Keratinocyte (primary cell): Measurements from ENCODE around the gene SHD. TPM values are rescaled to one million over a fixed set of nuclear protein-coding genes. Genes with fewer than 3 reads are reported as not detected.
A peak's percentile ranks its signal among the peaks of the same experiment; 100 is the strongest.

Experiments used
- DNase-seq: peaks from one replicate; pipeline ENCODE4 v3.0.0-alpha.2; 2011; ENCODE audit warnings: low read depth, missing footprints, low spot score
- FAIRE-seq: peaks from 2 replicates; lab custom pipeline; 2011; peaks lifted over from hg19 to GRCh38; lab: Jason Lieb, UNC
- H2AFZ ChIP-seq: 2 replicates; pipeline ENCODE4 v1.6.0; 2012; ENCODE audit warnings: low read length, control low read depth, inconsistent platforms; ENCODE audit not compliant: control insufficient read depth
- H3K27ac ChIP-seq: 2 replicates; pipeline ENCODE4 v1.5.1; 2011; ENCODE audit warnings: low read length; ENCODE audit not compliant: control insufficient read depth, insufficient read depth
- H3K27me3 ChIP-seq: 3 replicates; pipeline ENCODE4 v1.6.0; 2011; ENCODE audit warnings: low read length; ENCODE audit not compliant: control insufficient read depth, insufficient read depth; ENCODE audit errors: extremely low read depth
- H3K36me3 ChIP-seq, 2 experiments: 2 replicates in 1 of 2; 3 replicates in 1 of 2; pipeline ENCODE4 v1.5.1; 2011; ENCODE audit warnings: low read length in 2 of 2, mild to moderate bottlenecking in 1 of 2; ENCODE audit not compliant: control insufficient read depth in 2 of 2, insufficient read depth in 2 of 2; ENCODE audit errors: extremely low read depth in 1 of 2
- H3K4me1 ChIP-seq: 3 replicates; pipeline ENCODE4 v1.5.1; 2011; ENCODE audit warnings: low read length; ENCODE audit not compliant: control insufficient read depth, insufficient read depth; ENCODE audit errors: extremely low read depth
- H3K4me2 ChIP-seq: 3 replicates; pipeline ENCODE4 v1.6.0; 2011; ENCODE audit warnings: low read depth, low read length; ENCODE audit not compliant: control insufficient read depth, insufficient read depth; ENCODE audit errors: extremely low read depth
- H3K4me3 ChIP-seq, 3 experiments: fragments of 200-600 bp in 1 of 3; sonication (generic) in 1 of 3; 2 replicates in 2 of 3; 3 replicates in 1 of 3; pipeline ENCODE4 v1.5.1; 2011 to 2016; ENCODE audit warnings: low read length in 3 of 3, mild to moderate bottlenecking in 3 of 3, control low read depth in 2 of 3, inconsistent platforms in 1 of 3, low read depth in 1 of 3, mixed read lengths in 1 of 3, mixed run types in 1 of 3, moderate library complexity in 1 of 3; ENCODE audit not compliant: control insufficient read depth in 2 of 3, insufficient read depth in 2 of 3; ENCODE audit errors: extremely low read depth in 1 of 3
- H3K79me2 ChIP-seq: 2 replicates; pipeline ENCODE4 v1.6.0; 2012; ENCODE audit warnings: low read length; ENCODE audit not compliant: control insufficient read depth, insufficient read depth
- H3K9ac ChIP-seq: 3 replicates; pipeline ENCODE4 v1.6.0; 2011; ENCODE audit warnings: low read length; ENCODE audit not compliant: control insufficient read depth, insufficient read depth; ENCODE audit errors: extremely low read depth
- H3K9me1 ChIP-seq: 3 replicates; pipeline ENCODE4 v1.6.0; 2011; ENCODE audit warnings: low read length; ENCODE audit not compliant: control insufficient read depth, insufficient read depth; ENCODE audit errors: extremely low read depth
- H3K9me3 ChIP-seq: 2 replicates; pipeline ENCODE4 v1.5.1; 2012; ENCODE audit warnings: low read depth, low read length; ENCODE audit not compliant: control insufficient read depth
- H4K20me1 ChIP-seq: 3 replicates; pipeline ENCODE4 v1.6.0; 2011; ENCODE audit warnings: low read length; ENCODE audit not compliant: control insufficient read depth, insufficient read depth; ENCODE audit errors: extremely low read depth
- CTCF ChIP-seq, 3 experiments: IDR thresholded peaks in 1 of 3; conservative IDR thresholded peaks in 1 of 3; optimal IDR thresholded peaks in 1 of 3; 2 replicates in 2 of 3; 3 replicates in 1 of 3; pipeline versions ENCODE3 to v1.5.1; 2011; ENCODE audit warnings: low read length in 3 of 3, mild to moderate bottlenecking in 3 of 3, moderate library complexity in 2 of 3, control low read depth in 1 of 3, inconsistent platforms in 1 of 3; ENCODE audit not compliant: insufficient read depth in 2 of 3; ENCODE audit errors: extremely low read depth in 1 of 3
- EZH2 ChIP-seq: IDR thresholded peaks from one replicate; pipeline ENCODE4 v1.6.1; 2012; ENCODE audit warnings: inconsistent platforms, mild to moderate bottlenecking, low read length, moderate library complexity
- dilution Hi-C: fragments of 300-500 bp; cut with MboI; formaldehyde crosslinking; loops from one replicate; pipeline ENCODE4 v1.7.0; 2020; ENCODE audit warnings: low sequenced_read_pairs; ENCODE audit not compliant: extremely low pct_ligation_motif_present
- polyA plus RNA-seq, 5 experiments: library from polyadenylated mRNA; depleted of rRNA in 3 of 5; stranded (reverse) in 3 of 5; stranded (forward) in 1 of 5; unstranded in 1 of 5; fragments of >200 nt; gene quantifications; 1 replicate in 1 of 5; 2 replicates in 3 of 5; 3 replicates in 1 of 5; pipeline versions ENCODE4 v1.2.1 to v1.2.3, GENCODE V29; 2011 to 2012; ENCODE audit warnings: missing spikeins in 2 of 5, low read depth in 1 of 5, low replicate concordance in 1 of 5

The SHD gene
- polyA plus RNA-seq, 1 donor (not counting 4 experiments of a cell fraction or from before 2014, with no cell fraction given), result not detected

DNA sequence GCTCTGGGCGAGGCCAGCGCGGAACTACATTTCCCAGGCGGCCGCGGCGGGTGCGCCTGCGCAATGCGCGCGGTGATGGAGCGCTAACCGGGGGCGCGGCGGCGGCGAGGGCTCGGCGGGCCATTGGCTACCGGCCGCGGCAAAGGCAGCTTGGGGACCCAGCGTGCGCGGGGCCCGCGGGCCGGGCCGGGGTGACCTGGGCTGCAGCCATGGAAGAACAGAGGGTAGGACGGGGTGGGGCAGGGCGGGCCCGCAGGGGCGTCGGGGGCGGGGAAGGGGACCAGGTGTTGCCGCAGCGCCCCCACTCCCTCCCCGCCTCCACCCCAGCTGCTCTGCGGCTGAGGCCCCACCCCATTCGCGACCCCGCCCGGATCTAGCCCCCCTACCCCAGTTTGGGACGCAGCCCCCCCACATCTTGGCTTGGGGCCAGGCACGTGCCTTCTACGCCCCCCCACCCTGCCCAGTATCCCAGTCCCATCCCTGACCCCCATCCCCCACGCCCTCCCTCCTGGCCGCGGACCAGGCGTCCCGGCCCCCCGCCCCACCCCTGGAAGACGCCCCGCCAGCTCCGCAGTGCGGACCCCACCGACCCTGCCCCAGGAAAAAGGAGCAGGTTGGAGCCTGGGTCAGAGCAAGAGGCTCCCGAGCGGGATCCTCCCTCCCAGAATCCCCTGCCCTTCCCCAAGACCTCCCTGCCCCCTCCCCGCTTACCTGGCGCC lies 25.6 kb downstream of the SHD start, which contains the start of gene FSD1:
Gene FSD1, plus strand, starts transcription at position 61 of the 719 bp plus-strand sequence. Its CDS starts 149 bp downstream, at position 210.
- H2AFZ ChIP-seq, result no peak within 1 kb of the TSS
- no peak within 1 kb of the TSS for H3K27ac ChIP-seq
- H3K4me2 ChIP-seq, result peak within 1 kb of the TSS; percentile 37
- TF ChIP-seq CTCF (optimal IDR thresholded peaks at IDR 0.05 in 1 of 3, IDR thresholded peaks at IDR 0.05 in 1 of 3, conservative IDR thresholded peaks at IDR 0.05 in 1 of 3; ENCODE audit: extremely low read depth in 1 of 3, insufficient read depth in 2 of 3, low read length in 3 of 3), result no peak
- TF ChIP-seq EZH2, result no peak
- no peaks in the 10 kb centered on the region for H3K9me1 ChIP-seq
- H3K79me2 ChIP-seq, result no peaks in the 10 kb centered on the region
- dilution Hi-C loops, result no loop called here
- H3K9ac ChIP-seq, result no peak within 1 kb of the TSS
- no peak for FAIRE-seq
- H3K4me3 ChIP-seq, result no peak within 1 kb of the TSS
- no peaks in the 10 kb centered on the region for H4K20me1 ChIP-seq
- no peaks in the 10 kb centered on the region for H3K36me3 ChIP-seq
- no peak for DNase-seq
- no peaks in the 10 kb centered on the region for H3K4me1 ChIP-seq
- no peaks in the 10 kb centered on the region for H3K27me3 ChIP-seq
- H3K9me3 ChIP-seq, result no peaks in the 10 kb centered on the region

DNA sequence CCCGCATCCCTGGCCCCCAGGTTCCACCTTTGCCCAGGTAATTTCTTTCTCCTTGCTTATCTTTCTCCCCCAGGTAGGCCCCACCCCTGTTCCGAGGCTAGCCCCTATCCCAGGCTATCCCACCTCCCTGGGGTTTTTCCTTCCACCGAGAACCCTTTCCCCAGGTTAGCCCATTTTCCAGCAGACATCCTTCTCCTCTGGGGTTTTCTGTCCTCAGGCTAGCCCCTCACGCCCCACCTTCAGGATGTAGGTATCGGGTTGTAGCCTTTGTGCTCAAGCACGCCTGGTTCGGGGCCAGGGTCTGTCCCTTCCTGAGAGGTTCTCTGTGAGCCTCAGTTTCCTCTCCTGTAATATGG lies 26.2 kb downstream of the SHD start:
- no peak for DNase-seq
- Histone ChIP-seq H3K4me3 (no peak overlapping the region), H4K20me1 (no peaks in the 10 kb centered on the region), H3K27ac (no peak overlapping the region), H3K4me1 (no peaks in the 10 kb centered on the region), H3K27me3 (no peaks in the 10 kb centered on the region), H2AFZ (no peak overlapping the region), H3K4me2 (no peak overlapping the region), H3K9me3 (no peaks in the 10 kb centered on the region), H3K36me3 (no peaks in the 10 kb centered on the region), H3K9ac (no peak overlapping the region), H3K9me1 (no peaks in the 10 kb centered on the region), H3K79me2 (no peaks in the 10 kb centered on the region)
- dilution Hi-C loops, result no loop called here
- FAIRE-seq, result no peak
- no peak for TF ChIP-seq CTCF (optimal IDR thresholded peaks at IDR 0.05 in 1 of 3, IDR thresholded peaks at IDR 0.05 in 1 of 3, conservative IDR thresholded peaks at IDR 0.05 in 1 of 3; ENCODE audit: extremely low read depth in 1 of 3, insufficient read depth in 2 of 3, low read length in 3 of 3)
- no peak for TF ChIP-seq EZH2
